Ishikawa (cell line): ENCODE measurements around the gene PKD1.

Source experiments
- CEBPB ChIP-seq: IDR thresholded peaks from 2 replicates; pipeline ENCODE4 v1.6.1; 2012
- CREB1 ChIP-seq: IDR thresholded peaks from 2 replicates; pipeline ENCODE4 v1.6.1; 2012; ENCODE audit warnings: low read depth
- EGR1 ChIP-seq: IDR thresholded peaks from 2 replicates; pipeline ENCODE4 v1.6.1; 2012
- EP300 ChIP-seq: IDR thresholded peaks from 2 replicates; pipeline ENCODE4 v1.6.1; 2012; ENCODE audit warnings: borderline replicate concordance
- FOXM1 ChIP-seq: IDR thresholded peaks from 2 replicates; pipeline ENCODE4 v1.6.1; 2012; ENCODE audit warnings: low read depth, borderline replicate concordance
- NFIC ChIP-seq: IDR thresholded peaks from 2 replicates; pipeline ENCODE4 v1.6.1; 2012
- RAD21 ChIP-seq: IDR thresholded peaks from 2 replicates; pipeline ENCODE4 v1.6.1; 2012; ENCODE audit warnings: low read depth
- TAF1 ChIP-seq: IDR thresholded peaks from 2 replicates; pipeline ENCODE4 v1.6.1; 2012; ENCODE audit warnings: low read depth, mild to moderate bottlenecking
- TEAD4 ChIP-seq: IDR thresholded peaks from 2 replicates; pipeline ENCODE4 v1.6.1; 2012
- USF1 ChIP-seq: IDR thresholded peaks from 2 replicates; pipeline ENCODE4 v1.6.1; 2012
- YY1 ChIP-seq: IDR thresholded peaks from 2 replicates; pipeline ENCODE4 v1.6.1; 2012; ENCODE audit warnings: low read depth
- TF ChIP-seq, protein P1 (sequence below): IDR thresholded peaks from 2 replicates; pipeline ENCODE4 v1.6.1; 2012
- TF ChIP-seq, protein P2 (sequence below): IDR thresholded peaks from 2 replicates; pipeline ENCODE4 v1.6.1; 2012; ENCODE audit warnings: low read depth, mild to moderate bottlenecking

DNA sequence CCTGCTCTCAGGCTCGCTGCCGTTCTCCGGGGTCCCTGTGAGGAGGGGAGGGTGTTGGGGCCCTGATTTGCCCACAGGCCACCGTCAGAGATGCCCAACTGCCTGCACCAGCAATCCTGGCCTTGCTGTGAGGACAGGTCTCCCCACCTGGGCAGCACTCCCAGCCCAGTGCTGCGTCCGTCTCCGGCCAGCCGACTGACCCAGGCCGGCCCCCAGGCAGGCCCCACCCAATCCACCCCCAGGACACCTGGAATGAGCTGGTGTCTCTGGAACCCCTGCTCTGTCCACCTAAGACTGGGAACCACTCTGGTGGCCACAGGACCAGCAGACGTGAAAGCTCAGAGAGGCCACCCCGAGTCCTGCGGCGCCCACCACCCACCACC is 20.1 kb downstream of the PKD1 start:
- no peak for TF ChIP-seq CREB1
- no peak for TF ChIP-seq TAF1
- no peak for TF ChIP-seq EP300
- no peak for TF ChIP-seq YY1
- no peak for TF ChIP-seq CEBPB
- TF ChIP-seq, protein P1, sequence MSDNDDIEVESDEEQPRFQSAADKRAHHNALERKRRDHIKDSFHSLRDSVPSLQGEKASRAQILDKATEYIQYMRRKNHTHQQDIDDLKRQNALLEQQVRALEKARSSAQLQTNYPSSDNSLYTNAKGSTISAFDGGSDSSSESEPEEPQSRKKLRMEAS = no peak
- TF ChIP-seq EGR1 = no peak
- TF ChIP-seq, protein P2, sequence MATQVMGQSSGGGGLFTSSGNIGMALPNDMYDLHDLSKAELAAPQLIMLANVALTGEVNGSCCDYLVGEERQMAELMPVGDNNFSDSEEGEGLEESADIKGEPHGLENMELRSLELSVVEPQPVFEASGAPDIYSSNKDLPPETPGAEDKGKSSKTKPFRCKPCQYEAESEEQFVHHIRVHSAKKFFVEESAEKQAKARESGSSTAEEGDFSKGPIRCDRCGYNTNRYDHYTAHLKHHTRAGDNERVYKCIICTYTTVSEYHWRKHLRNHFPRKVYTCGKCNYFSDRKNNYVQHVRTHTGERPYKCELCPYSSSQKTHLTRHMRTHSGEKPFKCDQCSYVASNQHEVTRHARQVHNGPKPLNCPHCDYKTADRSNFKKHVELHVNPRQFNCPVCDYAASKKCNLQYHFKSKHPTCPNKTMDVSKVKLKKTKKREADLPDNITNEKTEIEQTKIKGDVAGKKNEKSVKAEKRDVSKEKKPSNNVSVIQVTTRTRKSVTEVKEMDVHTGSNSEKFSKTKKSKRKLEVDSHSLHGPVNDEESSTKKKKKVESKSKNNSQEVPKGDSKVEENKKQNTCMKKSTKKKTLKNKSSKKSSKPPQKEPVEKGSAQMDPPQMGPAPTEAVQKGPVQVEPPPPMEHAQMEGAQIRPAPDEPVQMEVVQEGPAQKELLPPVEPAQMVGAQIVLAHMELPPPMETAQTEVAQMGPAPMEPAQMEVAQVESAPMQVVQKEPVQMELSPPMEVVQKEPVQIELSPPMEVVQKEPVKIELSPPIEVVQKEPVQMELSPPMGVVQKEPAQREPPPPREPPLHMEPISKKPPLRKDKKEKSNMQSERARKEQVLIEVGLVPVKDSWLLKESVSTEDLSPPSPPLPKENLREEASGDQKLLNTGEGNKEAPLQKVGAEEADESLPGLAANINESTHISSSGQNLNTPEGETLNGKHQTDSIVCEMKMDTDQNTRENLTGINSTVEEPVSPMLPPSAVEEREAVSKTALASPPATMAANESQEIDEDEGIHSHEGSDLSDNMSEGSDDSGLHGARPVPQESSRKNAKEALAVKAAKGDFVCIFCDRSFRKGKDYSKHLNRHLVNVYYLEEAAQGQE = no peak
- no peak for TF ChIP-seq RAD21
- TF ChIP-seq TEAD4 = no peak
- TF ChIP-seq NFIC = no peak
- TF ChIP-seq USF1 = no peak
- no peak for TF ChIP-seq FOXM1
